Limb (tissue), 2 donors: ENCODE measurements around the gene CNTNAP2.

Experiments
- DNase-seq, 2 donors: peaks; one replicate each; pipeline ENCODE4 v3.0.0-alpha.2; 2016; ENCODE audit errors: extremely low spot score in 2 of 2

CNTNAP2 gene

GRCh38 chr7:146116521-146117222 is at the start of gene CNTNAP2:
Gene CNTNAP2 (plus strand): TSS chr7:146116801. CDS start chr7:146116877, 76 bp downstream.
- DNase-seq, result peak; percentile 45 to 77

GRCh38 chr7:146067880-146068279 is 48.7 kb upstream of the CNTNAP2 start:
- DNase-seq, result no peak

DNA sequence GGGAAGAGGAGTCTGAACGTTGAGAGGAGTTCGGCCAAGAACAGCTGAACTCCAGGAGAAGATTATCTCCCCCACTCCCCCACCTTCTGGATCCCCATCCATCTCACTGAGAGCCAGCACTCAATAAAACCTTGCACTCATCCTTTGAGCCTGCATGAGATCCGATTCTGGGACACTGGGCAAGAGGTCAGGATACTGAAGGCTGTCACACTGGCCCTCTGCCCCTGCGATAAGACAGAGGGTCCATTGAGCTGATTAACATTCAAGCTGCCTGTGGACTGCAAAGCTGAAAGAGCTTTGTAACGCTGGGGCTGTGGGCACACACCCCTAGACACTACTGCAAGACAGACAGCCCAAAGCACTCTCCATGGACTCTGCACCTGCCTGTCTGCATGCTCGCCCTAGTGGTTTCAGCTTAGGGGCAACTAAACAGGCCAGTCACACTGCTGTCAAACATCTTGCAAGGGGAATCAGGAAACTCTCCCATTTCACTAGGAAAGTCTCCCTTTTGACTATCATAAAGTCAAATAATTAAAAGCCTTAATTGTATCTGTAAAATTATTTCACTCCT is 42.3 kb upstream of the CNTNAP2 start:
- no peak for DNase-seq

- DNase-seq, result no peak
Observed at GRCh38 chr7:146076344-146076743, 40.3 kb upstream of the CNTNAP2 start.

DNA sequence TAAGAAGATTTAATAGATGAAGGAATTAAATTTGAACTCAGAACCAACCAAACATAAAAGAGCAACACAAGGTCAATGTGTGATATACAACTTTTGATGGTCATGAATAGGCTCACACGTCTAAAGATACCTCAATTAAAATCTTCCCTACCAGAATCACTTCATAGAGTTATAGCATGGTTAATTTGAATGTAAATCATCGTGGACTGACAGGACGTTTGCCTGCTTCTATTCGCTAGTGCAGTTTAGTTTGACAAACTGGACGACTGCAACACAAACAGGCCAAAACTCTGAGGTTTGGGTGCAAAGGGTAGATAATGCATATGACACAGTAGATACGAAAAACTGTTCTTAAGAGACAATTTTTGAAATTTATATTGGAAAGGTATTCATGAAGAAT is 32.5 kb upstream of the CNTNAP2 start:
- no peak for DNase-seq

DNA sequence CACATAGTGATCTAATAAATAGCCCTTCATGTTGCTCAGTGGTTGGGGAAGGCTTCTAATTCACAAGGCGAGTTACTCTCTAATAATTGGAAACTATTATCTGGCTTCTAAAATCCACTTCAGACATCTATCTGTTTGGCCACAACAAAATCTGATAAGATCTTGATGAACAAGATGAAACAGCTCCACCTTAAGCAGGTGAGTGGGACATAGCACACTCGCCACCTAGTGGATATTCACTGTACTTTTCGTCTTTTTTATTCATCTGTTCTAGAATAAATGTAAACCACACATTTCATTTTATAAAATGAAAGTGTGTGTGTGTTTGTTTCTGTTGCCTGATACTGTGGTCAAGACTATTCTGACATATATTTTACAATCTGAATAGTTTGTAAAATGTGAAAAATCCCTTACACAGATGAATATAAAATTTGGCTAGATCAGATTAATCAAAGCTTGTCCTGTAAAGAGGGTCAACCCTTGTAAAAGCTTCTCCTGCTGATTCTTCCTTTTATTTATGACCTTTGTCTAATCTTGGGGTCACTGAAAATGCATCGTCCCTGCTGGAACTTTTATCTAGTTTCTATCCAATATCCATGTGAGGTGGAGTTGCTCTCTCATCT is 26.5 kb upstream of the CNTNAP2 start:
- DNase-seq, result peak in 1 of 2 donors; percentile 55

DNA sequence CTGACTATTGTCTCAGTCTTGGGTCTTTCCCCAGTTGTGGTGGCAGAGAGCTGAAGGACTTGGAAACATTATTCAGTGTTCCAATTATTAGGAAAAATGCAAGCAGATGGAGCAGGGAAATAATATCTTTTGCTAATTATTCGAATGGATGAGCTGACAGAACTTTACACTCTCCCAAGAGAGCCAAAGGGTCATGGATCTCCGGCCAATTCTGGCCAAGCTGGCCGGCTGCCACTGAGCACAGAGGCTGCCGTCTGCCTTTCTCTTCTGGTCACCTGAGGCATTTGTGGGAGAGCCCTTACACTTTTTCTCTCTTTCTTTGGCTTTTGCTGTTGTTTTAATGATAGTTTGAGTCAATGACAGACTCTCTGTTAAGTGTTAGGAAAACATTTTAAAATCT is 22.2 kb upstream of the CNTNAP2 start:
- DNase-seq, result no peak

- DNase-seq, result no peak
Observed at GRCh38 chr7:146096994-146097393, 19.6 kb upstream of the CNTNAP2 start.

DNA sequence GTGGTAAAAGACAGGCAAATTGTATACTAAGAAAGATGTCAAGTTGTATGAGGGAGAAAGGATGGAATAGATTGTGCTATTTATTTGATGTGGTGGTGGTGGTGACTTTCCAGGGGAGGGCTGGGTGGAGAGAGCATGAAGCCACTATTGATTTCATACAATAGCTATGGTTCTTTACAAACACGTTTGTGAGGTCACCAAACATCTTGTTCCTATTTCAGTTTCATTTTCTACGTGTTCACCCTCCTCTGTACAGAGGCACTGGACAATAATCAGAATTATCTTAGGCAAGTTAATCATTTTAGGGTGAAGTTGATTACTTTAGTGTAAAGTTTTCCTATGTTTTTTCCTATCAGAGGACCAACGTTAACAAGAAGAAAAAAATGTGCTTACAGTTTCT is 10.3 kb upstream of the CNTNAP2 start:
- no peak for DNase-seq

DNA sequence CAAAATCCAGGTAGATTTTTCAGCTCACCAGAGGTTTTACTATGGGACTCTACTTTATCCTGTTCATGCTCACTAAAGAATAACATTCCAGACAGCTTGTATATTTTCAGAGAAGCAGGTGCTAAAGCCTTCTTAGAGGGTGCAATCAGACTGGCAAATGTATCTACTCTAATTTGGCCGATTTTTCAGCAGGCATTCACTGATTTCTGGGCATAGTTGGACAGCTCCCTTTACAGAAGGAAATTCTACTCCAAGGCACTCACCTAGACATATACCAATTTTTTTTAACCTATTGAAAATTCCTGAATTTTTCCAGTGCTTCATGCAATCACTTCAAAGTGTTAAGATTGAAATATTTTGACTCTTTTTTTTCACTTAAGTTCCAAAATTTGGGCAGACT is 3.8 kb upstream of the CNTNAP2 start:
- DNase-seq, result no peak

DNA sequence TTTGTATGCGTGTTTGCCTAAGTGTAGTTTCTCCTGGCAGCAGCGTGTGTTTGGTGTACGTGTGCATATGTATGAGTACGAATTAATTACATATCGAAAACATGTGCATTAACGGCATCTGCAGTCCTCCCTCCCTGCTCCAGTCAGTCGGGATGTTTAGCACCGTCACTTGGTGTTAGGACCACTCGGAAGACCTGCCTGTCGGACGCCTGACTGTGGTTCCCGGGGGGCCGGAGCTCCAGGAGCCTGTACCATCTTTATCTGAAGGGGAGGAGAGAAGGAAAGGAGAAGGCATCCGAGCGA is 1.1 kb upstream of the CNTNAP2 start:
- DNase-seq, result no peak

- DNase-seq, result peak; percentile 91 to 95
Observed at GRCh38 chr7:146115851-146116520, 615 bp upstream of the CNTNAP2 start.

DNA sequence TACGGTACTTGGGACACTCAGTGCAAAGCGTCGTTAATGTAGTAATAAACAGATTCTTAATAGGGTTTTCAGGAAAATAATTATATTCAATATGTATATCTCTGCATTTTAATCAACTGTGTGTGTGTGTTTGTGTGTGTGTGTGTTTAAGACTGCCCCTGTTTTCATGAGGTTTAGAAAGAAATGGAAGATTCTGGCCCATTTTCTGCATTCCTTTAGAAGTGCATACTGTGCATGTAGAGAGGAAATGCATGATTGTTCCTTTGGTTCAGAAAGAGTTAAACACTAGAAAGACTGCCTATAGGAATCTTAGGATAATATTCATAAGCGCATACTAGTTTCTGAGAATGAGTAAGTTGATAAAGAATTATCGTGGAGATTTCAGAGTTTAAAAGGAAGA is 975 bp downstream of the CNTNAP2 start:
- DNase-seq, result no peak

DNA sequence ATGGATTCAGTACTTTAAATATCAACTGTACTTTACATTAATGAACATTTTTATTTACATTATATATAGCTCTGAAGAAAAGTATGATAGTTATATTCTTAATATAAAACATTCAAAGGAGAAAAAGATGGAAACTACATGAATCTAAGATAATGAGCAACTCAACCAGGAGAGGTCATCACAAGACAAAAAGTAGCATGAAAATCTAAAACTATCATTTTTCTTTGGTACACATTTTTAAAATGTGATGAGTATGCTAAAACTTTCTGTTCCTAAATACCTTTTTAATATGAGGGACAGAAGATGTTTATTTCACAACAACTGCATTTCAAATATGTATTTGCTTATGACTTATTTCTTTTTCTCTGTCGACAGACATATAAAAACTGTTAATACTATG is 2.4 kb downstream of the CNTNAP2 start:
- peak in 1 of 2 donors; percentile 2 for DNase-seq

- DNase-seq, result no peak
Observed at GRCh38 chr7:146123715-146124114, 7.1 kb downstream of the CNTNAP2 start.

GRCh38 chr7:146126767-146127509 is 10.3 kb downstream of the CNTNAP2 start:
- DNase-seq, result no peak

DNA sequence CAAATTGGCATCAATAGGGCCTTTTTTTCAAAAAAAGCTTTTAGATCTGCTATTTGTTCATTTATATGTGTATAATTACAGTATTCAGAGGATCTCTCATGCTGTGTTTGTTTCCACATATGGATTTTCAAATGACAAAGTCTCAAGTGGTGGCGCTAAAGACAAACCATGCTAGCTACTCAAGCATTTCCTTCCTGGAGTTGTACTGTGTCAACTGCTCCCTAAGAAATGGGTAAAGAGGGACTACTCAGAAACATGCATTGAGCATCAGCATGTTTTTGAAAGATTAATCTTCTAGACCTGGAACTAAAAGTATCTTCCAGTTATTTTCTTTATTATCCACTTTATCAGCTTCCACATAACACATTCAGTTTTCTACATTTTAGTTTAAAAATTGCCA is 12.7 kb downstream of the CNTNAP2 start:
- DNase-seq, result peak in 1 of 2 donors; percentile 7

DNA sequence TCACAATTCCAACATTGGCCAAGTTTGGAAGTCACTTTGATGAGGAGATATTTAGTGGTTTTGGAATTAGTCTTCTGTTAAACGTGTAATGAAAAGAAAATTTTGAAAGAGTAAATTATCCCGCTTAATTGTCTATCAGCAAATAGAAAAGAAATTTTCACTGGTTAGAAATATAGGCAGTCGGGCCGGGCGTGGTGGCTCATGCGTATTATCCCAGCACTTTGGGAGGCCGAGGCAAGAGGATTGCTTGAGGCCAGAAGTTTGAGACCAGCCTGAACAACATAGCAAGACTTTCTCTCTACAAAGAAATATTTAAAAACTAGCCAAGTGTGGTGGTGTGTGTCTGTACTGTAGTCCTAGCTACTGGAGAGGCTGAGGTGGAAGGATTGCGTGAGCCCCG is 13.4 kb downstream of the CNTNAP2 start:
- no peak for DNase-seq

DNA sequence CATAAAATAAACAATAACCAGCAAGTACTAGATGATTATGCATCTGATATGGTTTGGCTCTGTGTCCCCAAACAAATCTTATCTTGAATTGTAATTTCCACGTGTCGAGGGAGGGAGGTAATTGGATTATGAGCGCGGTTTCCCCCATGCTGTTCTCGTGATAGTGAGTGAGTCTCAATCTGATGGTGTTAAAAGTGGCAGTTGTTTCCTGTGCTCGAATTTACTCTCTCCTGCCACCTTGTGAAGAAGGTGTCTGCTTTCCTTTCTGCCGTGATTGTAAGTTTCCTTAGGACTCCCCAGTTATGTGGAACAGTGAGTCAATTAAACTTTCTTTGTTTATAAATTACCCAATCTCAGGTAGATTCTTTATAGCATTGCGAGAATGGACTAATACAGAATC is 15.1 kb downstream of the CNTNAP2 start:
- DNase-seq, result no peak

DNA sequence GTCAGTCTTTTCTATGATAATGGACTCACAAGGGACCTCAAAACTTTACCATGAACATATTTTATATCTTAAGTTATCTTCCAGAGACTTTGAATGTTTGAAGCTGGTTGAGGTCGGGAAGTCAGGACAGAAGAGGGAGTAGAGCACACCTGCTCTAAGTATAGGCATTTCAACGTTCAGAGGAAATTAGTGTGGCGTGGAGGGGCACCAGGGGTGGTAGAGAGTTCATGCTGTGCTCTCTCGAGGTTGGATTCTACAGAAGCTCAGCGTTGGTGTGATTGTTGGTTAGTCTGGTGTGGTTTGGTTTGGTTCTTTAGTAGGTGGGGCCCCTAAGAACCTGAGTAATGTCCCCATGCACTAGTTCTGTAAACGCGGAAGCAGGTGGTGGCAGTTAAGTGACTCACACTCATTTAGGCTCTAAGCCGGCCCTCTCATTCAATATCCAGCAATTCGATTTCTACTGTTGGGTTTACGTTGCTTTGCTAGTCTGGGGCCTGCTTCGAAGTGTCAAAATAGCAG is 19.8 kb downstream of the CNTNAP2 start:
- DNase-seq, result no peak

DNA sequence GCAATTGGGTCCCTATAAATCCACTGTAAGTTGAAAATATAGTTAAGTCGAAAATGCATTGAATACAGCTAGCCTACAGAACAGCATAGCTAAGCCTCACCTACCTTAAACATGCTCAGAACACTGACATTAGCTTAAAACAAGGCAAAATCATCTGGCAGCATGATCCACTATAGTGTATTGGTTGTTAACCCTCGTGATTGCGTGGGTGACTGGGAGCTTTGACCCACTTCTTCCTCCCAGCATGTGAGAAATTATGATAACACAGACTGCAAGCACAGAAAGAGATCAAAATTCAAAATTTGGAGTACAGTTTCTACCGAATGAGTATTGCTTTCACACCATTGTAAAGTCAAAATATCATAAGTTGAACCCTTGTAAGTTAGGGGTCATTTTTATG is 22.3 kb downstream of the CNTNAP2 start:
- no peak for DNase-seq
